ENCODE data around the gene CDKN2AIP.

The CDKN2AIP gene, protein sequence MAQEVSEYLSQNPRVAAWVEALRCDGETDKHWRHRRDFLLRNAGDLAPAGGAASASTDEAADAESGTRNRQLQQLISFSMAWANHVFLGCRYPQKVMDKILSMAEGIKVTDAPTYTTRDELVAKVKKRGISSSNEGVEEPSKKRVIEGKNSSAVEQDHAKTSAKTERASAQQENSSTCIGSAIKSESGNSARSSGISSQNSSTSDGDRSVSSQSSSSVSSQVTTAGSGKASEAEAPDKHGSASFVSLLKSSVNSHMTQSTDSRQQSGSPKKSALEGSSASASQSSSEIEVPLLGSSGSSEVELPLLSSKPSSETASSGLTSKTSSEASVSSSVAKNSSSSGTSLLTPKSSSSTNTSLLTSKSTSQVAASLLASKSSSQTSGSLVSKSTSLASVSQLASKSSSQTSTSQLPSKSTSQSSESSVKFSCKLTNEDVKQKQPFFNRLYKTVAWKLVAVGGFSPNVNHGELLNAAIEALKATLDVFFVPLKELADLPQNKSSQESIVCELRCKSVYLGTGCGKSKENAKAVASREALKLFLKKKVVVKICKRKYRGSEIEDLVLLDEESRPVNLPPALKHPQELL

DNA sequence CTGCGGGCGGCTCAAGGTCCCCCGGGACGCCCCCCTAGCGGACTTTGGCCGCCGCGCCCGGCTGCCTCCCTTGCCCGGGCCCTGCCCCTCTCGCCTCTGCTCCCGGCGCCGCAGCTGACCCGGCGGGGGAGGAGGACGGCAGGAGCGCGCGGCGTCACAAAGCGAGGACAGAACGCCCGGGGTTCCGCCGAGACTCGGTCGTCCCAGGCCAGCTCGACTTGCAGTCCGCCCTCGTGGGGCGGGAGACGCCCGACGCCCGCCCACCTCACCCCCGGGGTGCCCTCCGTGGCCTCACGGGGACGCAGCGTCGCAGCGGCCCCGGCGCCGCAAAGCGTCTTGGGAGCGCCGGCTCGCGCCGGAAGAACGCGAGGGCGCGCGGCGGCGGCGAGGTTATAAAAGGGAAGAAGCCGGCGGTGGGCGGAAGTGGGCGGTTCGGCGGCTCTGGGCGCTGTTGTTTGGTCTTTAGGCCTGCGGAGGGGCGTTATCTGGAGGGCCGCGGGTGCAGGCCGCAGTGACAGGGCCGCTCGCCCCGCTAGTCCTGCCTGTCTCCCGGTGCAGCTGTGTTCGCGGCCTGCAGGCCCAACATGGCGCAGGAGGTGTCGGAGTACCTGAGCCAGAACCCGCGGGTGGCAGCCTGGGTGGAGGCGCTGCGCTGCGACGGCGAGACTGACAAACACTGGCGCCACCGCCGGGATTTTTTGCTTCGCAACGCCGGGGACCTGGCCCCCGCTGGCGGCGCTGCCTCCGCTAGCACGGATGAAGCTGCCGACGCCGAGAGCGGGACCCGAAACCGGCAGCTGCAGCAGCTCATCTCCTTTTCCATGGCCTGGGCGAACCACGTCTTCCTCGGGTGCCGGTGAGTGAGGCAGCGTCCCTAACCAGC, at the start of gene CDKN2AIP:
Gene CDKN2AIP, plus strand, starts transcription at position 423 of the 883 bp plus-strand sequence. Its CDS starts 162 bp downstream, at position 585.
- DNase-seq (ENCODE audit: low spot score) = peak; percentile 91

DNA sequence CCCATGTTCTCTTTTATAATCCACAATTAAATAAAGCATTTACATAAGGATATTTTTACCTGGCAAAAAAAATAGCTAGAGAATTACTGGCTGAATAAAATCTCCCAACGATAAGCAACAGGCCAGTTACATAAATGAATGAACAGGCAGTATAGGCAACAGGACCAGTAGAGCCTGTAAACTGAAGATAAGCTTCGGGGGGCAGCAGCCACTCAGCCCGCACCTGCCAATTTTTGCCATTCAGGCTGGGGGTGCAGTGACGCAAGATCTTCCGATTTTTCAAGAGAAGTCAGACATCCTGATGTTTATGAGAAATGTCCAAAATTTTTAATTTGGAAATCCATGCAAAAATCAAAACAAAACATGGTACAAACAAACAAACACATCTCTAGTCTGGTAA, 49.0 kb upstream of the CDKN2AIP start:
- DNase-seq (ENCODE audit: low spot score) = no peak

DNA sequence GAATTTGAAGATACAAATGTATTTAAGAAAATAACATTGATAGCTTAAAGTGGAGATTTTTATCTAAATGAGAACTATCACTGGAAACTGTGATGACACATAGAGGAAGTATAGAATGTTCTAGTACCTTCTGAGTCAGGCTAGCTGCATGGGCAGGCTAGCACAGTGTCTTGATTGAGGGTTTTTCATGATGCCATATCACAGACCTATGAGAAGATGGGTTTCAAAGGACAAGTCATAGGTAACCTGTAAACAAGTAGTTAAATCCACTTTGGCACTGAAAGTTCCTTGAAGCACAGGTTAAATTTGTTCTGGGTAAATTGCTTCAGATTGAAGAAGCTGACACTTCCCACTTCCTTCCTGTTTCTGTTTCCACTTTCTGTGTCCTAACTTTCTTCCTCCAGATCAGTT, 48.2 kb upstream of the CDKN2AIP start:
- DNase-seq (ENCODE audit: low spot score) = peak; percentile 11

DNA sequence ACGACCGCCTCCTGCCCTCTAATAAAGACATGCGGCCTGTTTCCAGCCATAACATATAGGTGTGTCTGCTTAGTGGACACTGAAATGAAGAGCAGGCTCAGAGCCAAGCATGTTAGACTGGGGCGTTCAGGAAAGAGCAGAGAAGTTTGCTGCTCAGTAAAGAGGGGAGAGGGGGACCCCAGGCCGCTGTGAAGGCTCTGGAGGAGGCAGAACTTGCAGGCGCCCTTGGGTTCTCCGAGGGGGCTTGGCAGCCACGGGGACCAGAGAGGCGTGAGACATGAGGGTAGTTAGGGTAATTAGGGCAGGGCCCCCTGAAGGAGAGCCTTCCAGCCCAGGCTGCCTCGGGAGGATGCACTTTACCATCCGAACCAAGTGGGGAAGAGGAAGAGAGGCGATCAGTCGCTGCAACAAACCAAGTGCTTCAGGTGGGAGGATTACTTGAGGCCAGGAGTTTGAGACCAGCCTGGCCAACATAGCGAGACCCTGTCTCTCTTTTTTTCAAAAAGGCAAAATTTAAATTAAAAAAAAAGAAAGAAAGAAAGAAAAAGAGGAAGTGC, 46.6 kb upstream of the CDKN2AIP start:
- no peak for DNase-seq (ENCODE audit: low spot score)

DNA sequence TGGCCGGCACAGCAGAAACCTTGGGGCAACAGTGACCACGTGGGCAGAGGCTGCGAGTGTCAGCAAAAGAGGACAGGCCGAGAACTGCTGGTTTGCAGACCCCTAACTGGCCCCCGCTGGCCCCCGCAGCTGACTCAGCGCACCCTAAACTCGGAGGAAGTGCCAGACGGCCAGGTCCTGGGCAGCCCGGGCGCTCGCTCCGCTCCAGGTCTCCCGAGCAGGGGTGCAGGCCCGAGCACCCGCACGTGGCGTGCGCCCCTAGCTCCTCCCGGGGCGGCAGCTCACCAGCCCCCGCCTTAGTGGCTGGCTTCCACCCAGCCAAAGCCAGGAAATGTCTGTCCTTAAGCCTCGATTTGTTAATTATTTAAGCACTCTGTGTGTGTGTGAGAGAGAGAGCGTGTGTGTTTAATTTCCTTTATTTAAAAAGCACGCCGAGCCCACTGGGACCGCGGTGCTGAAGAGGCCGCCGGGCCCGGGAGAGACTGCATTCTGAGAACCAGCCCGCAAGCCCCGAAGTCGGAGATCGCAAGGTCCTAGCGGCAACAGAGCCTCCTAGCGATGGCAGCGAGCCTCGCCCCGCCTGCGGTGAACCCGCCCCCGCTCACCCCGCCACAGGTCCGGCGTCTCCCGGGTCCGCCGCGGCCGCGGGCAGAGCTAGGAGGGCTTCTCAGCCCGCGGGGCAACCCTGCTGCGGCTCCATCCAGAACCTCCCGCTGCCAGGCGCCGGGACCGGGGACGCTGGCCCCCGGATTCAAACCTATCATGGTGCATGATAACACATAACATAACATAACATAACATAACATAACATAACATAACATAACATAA, 45.9 kb upstream of the CDKN2AIP start:
- DNase-seq (ENCODE audit: low spot score) = peak; percentile 72

DNA sequence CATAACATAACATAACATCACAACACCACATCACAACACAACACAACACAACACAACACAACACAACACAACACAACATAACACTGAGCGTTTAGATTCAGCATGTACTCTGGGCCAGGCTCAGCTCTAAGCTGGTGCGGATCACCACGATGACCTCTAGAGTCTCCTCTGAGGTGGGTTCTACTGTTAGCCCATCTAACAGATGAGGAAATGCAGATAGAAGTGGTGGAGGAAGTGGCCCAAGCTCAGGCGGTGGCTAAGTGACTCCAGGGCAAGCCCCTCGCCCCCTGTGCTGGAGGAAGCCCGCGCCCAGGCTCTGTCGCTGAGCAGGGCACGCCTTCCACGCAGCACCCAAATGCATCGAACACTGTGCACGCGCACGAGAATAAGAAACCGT, 45.3 kb upstream of the CDKN2AIP start:
- no peak for DNase-seq (ENCODE audit: low spot score)

DNA sequence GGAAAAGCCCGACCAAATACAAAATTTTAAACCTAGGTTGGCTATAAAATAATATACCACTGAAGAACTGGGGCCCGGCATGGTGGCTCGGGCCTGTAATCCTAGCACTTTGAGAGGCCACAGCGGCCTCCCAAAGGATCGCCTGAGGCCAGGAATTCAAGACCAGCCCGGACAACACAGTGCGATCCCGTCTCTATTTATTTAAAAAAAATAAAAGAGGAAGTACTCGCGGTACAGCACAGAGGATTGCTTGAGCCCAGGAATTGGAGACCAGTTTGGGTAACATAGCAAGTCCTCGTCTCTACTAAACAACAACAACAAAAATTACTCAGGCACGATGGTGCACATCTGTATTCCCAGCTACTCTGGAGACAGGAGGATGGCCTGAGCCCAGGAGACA, 44.8 kb upstream of the CDKN2AIP start:
- DNase-seq (ENCODE audit: low spot score) = no peak

DNA sequence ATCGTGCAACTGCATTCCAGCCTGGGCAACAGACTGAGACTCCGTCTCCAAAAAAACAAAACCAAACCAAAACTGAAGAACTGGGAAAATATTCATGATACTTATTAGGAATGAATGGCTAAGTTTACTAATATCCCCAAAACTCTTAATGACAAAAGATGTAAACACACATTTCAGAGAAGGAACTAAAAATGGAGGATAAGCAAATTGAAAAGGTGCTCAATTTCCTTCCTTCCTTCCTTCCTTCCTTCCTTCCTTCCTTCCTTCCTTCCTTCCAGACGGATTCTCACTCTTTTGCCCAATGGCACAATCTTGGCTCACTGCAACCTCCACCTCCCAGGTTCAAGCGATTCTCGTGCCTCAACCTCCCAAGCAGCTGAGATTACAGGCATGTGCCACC, 44.4 kb upstream of the CDKN2AIP start:
- DNase-seq (ENCODE audit: low spot score) = no peak

DNA sequence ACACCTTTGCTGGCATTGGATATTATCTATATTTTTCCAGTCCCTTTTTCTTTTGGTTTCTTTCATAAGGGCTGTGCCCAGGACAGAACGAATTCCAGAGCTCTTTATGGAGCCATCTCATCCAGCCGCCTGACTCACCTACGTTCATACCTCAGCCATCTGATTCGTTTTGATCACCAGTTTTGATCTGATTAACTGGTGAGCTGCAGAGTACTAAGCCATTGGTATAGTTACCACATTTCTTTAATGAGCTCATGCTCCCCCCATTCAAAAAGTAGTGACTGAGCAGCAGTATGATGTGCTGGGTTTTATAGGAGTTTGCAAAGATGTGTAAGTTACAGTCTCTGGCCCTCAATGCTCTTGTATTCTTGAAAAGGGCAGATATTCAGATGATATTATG, 43.0 kb upstream of the CDKN2AIP start:
- DNase-seq (ENCODE audit: low spot score) = peak; percentile 20

DNA sequence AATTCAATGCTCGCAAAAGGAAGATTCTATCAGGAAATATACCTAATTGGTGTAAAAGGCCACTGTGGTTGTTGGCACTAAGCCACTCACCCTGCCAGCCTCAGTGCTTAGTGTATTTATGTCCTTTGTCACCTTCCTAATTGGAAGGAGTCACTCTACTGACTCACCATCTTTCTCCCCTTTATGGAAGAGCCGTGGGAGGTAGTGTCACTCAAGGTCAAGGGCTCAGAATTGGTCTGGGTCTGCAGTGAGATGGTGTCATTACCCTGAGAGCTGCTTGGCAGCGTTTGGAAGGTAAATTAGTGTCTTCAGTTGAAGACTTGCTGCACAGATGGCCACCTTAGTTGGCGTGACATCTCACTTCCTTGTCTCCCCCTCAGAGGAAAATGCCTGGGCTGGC, 41.7 kb upstream of the CDKN2AIP start:
- DNase-seq (ENCODE audit: low spot score) = peak; percentile 57

DNA sequence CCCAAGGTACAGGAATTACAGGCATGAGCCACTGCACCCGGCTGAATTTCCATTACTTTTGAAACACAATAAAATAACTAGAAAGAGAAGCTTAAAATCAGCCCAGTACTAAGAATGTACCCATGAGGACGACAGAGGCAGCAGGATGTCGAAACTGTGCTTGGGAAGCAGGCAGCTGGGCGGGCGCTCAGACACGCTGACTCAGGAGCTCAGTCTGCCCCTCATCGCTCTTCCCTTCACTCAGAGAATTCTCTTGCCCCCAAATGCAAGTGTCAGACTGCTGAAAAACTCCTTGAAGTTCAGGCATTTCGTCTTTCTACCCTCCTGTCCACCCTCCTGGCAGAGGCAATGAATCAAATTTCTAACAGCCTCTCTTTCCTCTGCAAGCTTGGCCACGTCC, 41.0 kb upstream of the CDKN2AIP start:
- DNase-seq (ENCODE audit: low spot score) = no peak

DNA sequence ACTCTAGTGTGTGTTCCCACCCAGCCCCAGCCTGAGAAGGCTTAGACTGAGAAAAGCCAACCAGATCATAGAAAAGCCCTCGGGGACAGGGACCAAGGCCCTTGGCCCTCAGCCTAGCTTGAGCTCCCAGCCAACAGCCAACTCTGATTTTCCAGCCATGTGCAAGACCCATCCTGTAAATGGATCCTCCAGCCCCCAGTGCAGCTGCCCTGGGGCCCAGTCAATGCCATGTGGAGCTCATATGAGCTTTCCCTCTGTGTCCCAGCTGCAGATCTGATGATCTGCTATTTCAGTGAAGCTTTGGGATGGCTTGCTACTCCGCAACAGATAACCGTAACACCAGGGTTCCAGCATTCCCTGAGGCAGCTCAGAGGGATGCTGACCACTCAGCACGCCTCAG, 40.5 kb upstream of the CDKN2AIP start:
- DNase-seq (ENCODE audit: low spot score) = no peak

DNA sequence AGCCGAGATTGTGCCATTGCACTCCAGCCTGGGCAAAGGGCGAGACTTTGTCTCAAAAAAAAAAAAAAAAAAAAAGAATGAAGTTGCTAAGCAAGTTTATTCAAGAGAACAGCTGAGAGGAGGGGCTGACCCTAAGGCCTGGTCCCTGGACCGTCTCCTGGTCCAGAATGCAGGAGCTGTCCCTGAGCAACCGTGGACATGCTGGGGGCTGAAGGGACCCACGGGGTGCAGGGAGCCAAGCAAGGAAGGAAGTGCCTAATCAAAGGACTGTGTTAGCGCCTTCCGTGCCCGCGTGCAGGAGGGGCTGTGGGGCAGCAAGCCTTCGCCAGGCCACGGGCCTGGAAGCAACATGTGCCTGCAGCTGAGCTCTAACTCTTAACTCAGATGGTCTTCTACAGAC, 39.1 kb upstream of the CDKN2AIP start:
- no peak for DNase-seq (ENCODE audit: low spot score)

DNA sequence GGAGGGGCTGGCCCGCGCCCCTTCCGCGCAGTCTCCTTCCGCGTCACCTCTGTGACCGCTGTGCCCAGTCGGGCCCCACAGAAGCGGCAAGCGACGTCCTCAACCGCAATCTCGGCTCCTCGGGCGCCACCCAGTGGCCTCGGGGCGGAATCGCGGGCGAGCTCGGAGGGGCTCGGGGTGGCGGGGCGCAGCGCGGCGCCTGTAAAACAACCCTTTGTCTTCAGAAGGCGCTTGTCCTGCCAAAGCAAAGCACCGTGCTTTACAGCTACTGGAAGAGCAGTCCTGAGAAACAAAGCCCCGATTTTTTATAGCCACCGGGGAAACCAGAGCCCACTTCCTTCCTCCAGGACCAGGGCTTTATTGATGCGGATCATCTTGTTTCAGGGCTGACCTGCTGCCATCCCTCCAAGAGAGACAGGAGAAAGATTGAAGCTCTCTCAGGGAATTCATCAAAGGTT, 37.3 kb upstream of the CDKN2AIP start:
- DNase-seq (ENCODE audit: low spot score) = peak; percentile 85

DNA sequence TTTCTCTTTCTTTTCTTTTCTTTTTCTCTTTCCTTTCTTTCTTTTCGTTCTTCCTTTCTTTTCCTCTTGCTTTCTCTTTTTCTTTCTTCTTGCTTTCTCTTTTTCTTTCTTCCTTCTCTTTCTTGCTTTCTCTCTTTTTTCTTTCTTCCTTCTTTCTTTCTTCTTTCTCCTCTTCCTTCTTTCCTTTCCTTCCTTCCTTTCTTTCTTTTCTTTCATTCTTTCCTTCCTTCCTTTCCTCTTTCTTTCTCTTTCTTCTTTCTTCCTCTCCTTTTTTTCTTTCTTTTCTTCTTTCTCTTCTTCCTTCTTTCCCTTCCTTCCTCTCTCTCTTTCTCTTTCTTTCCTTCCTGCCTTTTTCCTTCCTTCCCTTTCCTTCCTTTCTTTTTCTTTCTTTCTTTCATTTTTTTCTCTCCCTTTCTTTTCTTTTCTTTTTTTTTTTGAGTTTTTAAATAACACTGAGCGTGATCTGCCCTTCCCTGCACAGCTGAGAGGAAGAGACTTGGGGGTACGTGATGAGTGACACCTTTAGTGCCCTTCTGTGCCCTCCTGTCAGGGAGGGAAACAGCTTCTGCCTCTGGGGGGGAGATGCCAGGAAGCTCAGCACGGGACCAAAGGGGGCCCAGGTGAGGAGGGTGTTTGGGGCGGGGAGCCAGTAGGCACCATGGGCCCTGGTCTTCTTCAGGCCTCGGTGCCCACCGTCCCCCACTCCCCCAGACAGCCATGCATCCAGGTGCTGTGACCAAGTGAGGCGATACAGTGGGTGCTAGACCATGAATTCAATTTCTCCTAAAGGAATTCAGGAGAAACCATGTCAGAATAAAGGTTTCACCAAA, 36.6 kb upstream of the CDKN2AIP start:
- DNase-seq (ENCODE audit: low spot score) = no peak

DNA sequence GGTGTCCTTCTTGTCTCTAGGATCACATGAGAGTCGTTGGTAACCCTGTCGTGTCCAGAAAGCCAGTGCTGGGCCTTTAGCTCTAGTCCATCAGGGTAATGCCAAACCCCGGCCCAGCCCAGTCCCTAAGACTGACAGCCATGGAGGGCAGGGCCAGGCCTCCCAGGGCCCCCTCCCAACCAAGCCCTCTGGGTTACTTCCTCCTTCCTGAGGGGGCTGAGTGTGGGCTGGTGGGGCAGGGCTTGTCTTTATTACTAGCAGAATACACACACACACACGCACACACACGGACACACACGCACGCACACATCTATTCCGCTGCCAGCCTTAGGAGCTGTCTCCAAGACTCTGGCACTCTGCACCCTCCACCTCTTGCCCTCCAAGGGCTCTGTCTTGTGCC, 35.6 kb upstream of the CDKN2AIP start:
- DNase-seq (ENCODE audit: low spot score) = no peak

DNA sequence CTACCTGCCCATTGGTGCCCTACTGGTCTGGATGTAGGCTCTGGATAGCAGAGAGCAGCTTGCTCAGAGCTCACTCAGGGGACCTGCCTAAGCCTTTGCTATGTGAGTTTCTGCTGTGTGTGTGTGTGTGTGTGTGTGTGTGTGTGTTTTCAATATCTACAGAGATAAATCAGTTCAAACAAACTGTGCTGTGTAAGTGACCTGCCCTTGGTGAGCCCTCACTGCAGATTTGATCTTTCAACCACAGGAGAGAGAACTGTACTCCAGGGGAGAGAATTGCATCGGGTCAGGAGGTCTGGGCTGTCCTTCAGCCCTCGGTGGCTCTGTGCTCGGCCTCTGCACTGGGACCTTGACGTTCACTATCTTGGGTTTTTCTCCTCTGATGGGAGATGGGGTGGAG, 35.0 kb upstream of the CDKN2AIP start:
- no peak for DNase-seq (ENCODE audit: low spot score)

DNA sequence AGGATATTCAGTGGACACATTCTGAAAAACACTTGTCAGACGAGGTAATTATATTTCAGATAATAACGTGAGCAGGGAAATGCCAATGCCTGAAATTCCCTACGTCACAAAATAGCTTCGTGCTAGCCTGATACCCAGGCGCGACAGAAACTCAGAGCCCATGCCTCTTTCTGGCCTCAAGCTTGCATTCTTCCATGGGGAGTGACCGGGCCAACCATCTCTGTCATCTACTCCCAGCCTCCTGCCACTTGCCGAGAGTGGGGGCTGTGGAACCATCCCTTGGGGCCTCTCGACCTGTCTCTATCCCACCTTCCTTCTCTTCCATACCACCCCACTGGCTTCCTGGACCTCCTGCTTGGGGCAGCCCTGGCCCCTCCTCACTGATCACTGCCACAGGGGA, 34.5 kb upstream of the CDKN2AIP start:
- no peak for DNase-seq (ENCODE audit: low spot score)

DNA sequence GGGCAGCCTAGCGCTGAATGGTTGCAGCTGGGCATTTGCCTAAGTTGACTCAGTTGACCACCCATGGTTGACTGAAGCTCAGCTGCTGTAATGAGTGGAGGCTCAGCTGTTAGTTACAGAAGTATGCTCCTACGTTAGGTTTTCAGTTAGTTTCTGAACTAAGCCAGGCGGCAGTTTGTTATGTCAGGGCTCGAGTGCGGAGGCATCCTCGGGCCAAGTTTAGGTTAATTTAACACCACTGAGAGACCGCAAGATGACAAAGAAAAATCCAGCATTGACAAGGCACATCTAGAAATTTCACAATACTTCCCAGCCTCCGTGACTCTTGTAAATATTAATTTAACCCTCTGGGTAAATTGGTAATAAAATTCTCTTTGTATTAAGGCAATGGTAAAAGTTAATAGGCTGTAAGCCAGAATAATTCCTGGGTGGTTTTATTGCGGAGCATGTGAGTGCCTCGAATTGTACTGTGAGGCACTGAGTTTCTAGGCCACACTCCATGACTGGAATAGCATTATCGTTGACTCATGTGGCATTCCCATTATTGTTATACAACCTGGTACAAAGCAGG, 33.1 kb upstream of the CDKN2AIP start:
- no peak for DNase-seq (ENCODE audit: low spot score)

DNA sequence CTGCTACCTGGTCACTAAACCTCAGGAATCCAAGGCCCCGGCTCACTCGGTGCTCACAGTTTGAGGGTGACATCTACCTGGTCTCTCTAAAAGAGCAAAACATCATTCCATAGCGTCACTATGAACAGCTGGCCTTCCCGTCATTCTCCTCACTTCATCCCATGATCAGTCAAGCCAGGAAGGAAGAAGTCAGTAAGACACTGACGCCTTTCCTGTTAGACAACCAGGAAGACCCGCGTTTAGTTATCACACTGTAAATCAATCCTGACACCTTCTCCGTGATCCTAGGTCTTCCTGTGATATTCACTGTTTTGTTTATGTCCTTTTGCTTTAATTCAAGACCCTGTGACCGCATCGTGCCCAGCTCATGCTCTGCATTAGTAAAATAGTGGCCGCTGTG, 31.6 kb upstream of the CDKN2AIP start:
- DNase-seq (ENCODE audit: low spot score) = no peak

Measured in RKO (cell line).